ENCODE data around the gene MICAL1. TPM values are rescaled to one million over a fixed set of nuclear protein-coding genes. Genes with fewer than 3 reads are reported as not detected.

Gene MICAL1
- polyA plus RNA-seq, 1 donor from 2014 or later: 54.2 TPM

GRCh38 chr6:109469591-109470189 lies 14.1 kb upstream of the MICAL1 start:
- H3K4me3 ChIP-seq (ENCODE audit: low read length): no peak overlapping the region
- H3K36me3 ChIP-seq (ENCODE audit: insufficient read depth, low read length): peaks cover 9% of the 10 kb centered on the region
- H3K9ac ChIP-seq (ENCODE audit: low read length): no peak overlapping the region
- H4K20me1 ChIP-seq (ENCODE audit: insufficient read depth): no peaks in the 10 kb centered on the region
- H3K27ac ChIP-seq (ENCODE audit: low read length): no peak overlapping the region
- H3K27me3 ChIP-seq (ENCODE audit: insufficient read depth, low read depth, low read length): no peaks in the 10 kb centered on the region
- no peaks in the 10 kb centered on the region for H3K79me2 ChIP-seq (replicated peaks; ENCODE audit: insufficient read depth, low read length)
- no peaks in the 10 kb centered on the region for H3F3A ChIP-seq (ENCODE audit: insufficient read depth, low read length, poor library complexity, severe bottlenecking)
- no peaks in the 10 kb centered on the region for H3K9me2 ChIP-seq (ENCODE audit: insufficient read depth, low read length)
- H2AFZ ChIP-seq (ENCODE audit: low read depth, low read length): no peak overlapping the region
- H3K9me3 ChIP-seq (ENCODE audit: low read length): no peaks in the 10 kb centered on the region
- H3K4me2 ChIP-seq (ENCODE audit: low read length): no peak overlapping the region
- TF ChIP-seq RAD21 (conservative IDR thresholded peaks at IDR 0.05) (no peak), EP300 (conservative IDR thresholded peaks at IDR 0.05; ENCODE audit: poor library complexity, severe bottlenecking) (no peak), POLR2AphosphoS5 (IDR thresholded peaks at IDR 0.05) (no peak), MXI1 (conservative IDR thresholded peaks at IDR 0.05; ENCODE audit: poor library complexity, severe bottlenecking) (no peak), TAF1 (IDR thresholded peaks at IDR 0.05; ENCODE audit: low read depth) (no peak), CTCF (IDR thresholded peaks at IDR 0.05; ENCODE audit: poor library complexity, severe bottlenecking) (no peak), SMC3 (conservative IDR thresholded peaks at IDR 0.05; ENCODE audit: poor library complexity) (no peak), EZH2 (IDR thresholded peaks at IDR 0.05; ENCODE audit: borderline replicate concordance, insufficient read depth, low read length, poor library complexity, severe bottlenecking) (no peak)
- TF ChIP-seq, protein P1, sequence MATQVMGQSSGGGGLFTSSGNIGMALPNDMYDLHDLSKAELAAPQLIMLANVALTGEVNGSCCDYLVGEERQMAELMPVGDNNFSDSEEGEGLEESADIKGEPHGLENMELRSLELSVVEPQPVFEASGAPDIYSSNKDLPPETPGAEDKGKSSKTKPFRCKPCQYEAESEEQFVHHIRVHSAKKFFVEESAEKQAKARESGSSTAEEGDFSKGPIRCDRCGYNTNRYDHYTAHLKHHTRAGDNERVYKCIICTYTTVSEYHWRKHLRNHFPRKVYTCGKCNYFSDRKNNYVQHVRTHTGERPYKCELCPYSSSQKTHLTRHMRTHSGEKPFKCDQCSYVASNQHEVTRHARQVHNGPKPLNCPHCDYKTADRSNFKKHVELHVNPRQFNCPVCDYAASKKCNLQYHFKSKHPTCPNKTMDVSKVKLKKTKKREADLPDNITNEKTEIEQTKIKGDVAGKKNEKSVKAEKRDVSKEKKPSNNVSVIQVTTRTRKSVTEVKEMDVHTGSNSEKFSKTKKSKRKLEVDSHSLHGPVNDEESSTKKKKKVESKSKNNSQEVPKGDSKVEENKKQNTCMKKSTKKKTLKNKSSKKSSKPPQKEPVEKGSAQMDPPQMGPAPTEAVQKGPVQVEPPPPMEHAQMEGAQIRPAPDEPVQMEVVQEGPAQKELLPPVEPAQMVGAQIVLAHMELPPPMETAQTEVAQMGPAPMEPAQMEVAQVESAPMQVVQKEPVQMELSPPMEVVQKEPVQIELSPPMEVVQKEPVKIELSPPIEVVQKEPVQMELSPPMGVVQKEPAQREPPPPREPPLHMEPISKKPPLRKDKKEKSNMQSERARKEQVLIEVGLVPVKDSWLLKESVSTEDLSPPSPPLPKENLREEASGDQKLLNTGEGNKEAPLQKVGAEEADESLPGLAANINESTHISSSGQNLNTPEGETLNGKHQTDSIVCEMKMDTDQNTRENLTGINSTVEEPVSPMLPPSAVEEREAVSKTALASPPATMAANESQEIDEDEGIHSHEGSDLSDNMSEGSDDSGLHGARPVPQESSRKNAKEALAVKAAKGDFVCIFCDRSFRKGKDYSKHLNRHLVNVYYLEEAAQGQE (IDR thresholded peaks at IDR 0.05; ENCODE audit: borderline replicate concordance): no peak

GRCh38 chr6:109467696-109468095 lies 12.1 kb upstream of the MICAL1 start:
- Histone ChIP-seq H3K36me3 (ENCODE audit: insufficient read depth, low read length) (peaks cover 4% of the 10 kb centered on the region), H2AFZ (ENCODE audit: low read depth, low read length) (no peak overlapping the region), H3K9me3 (ENCODE audit: low read length) (no peaks in the 10 kb centered on the region), H3K9ac (ENCODE audit: low read length) (no peak overlapping the region), H3K9me2 (ENCODE audit: insufficient read depth, low read length) (no peaks in the 10 kb centered on the region), H4K20me1 (ENCODE audit: insufficient read depth) (peaks cover 2% of the 10 kb centered on the region), H3F3A (ENCODE audit: insufficient read depth, low read length, poor library complexity, severe bottlenecking) (no peaks in the 10 kb centered on the region), H3K4me3 (ENCODE audit: low read length) (no peak overlapping the region), H3K27me3 (ENCODE audit: insufficient read depth, low read depth, low read length) (no peaks in the 10 kb centered on the region), H3K4me2 (ENCODE audit: low read length) (no peak overlapping the region), H3K27ac (ENCODE audit: low read length) (no peak overlapping the region), H3K79me2 (replicated peaks; ENCODE audit: insufficient read depth, low read length) (no peaks in the 10 kb centered on the region)
- TF ChIP-seq CTCF (IDR thresholded peaks at IDR 0.05; ENCODE audit: poor library complexity, severe bottlenecking) (no peak), EZH2 (IDR thresholded peaks at IDR 0.05; ENCODE audit: borderline replicate concordance, insufficient read depth, low read length, poor library complexity, severe bottlenecking) (no peak), SMC3 (conservative IDR thresholded peaks at IDR 0.05; ENCODE audit: poor library complexity) (no peak), RAD21 (conservative IDR thresholded peaks at IDR 0.05) (no peak), MXI1 (conservative IDR thresholded peaks at IDR 0.05; ENCODE audit: poor library complexity, severe bottlenecking) (no peak), TAF1 (IDR thresholded peaks at IDR 0.05; ENCODE audit: low read depth) (no peak), EP300 (conservative IDR thresholded peaks at IDR 0.05; ENCODE audit: poor library complexity, severe bottlenecking) (no peak), POLR2AphosphoS5 (IDR thresholded peaks at IDR 0.05) (no peak)
- TF ChIP-seq, protein P1 (IDR thresholded peaks at IDR 0.05; ENCODE audit: borderline replicate concordance): no peak

Measured in neural cell (in vitro differentiated cells).